ENCODE measurements around the gene KRT6B.
"Not testable (repeated sequence)": the region's sequence is repeated elsewhere in the genome, so short reads cannot be mapped to it uniquely, and the experiment has no call there.

Gene KRT6B

GRCh38 chr12:52452101-52452500 lies at the start of gene KRT6B:
Gene KRT6B, minus strand, starts transcription at chr12:52452146. Its CDS starts 68 bp downstream, at chr12:52452078.
- DNase-seq (ENCODE audit: low read depth) = no peak

- DNase-seq (ENCODE audit: low read depth) = no peak
Observed at GRCh38 chr12:52501490-52501889, 49.5 kb upstream of the KRT6B start.

- not testable (repeated sequence) for DNase-seq (ENCODE audit: low read depth)
Observed at GRCh38 chr12:52500574-52500973, 48.6 kb upstream of the KRT6B start.

- no peak for DNase-seq (ENCODE audit: low read depth)
Observed at GRCh38 chr12:52499806-52500560, 48.0 kb upstream of the KRT6B start.

DNA sequence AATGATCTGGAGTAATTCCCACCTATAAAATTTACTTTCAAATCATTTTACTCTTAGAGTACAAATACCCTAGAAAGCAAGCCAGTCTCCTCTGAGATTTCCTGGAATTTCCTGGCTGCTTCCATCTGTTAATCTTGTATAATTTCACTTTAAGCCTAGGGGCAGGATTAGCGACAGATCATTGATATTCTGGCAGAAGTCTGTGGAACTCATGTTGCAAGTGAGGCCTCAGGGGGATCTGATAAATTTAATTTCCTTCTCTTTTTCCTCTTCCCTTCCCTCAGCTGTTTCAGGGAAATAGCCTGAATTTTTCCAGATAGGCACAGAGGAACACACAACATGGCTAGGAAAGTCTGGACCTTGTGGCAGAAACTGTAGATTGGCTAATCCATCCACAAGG lies 47.0 kb upstream of the KRT6B start:
- no peak for DNase-seq (ENCODE audit: low read depth)

DNA sequence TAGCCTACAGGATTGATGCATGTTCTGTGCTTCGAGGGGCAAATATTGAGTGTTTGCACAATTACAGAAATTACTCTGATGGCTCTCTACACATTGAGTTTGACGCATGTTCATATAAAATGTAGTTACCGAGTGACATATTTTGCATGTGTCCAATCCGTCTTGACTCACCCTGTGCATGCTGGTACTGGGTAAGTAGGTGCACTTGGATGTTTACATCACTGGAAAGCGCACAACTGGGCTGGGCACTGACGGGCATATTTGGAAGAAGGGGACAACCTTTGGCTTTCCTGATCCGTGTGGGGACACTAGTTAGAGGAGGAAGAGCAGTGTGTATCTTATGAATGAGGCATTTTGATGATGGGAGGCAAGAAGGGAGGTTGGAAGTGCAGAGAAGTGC lies 46.0 kb upstream of the KRT6B start:
- DNase-seq (ENCODE audit: low read depth) = no peak

DNA sequence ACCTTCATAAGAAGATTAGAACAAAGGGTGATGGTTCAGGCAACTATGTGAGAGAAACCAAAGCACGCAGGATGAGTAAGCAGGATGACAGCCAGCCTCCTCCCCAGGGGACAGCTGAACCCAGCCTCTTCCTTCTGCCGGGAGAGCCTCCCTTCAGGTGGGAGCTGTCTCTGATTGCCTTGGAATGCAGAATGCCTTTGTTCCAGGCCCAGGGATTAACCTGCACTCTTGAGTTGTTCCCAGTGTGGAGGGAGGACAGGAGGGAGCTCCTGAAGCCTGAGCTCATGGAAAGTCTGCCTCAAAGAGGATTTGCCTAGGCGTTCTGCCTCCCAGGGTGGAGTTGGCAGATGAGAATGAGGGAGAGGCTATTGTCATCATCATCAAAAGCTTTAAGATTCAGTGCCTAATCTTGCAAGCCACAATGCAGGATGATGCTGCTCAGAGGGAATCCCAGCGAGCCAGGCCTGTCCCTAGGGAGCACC lies 44.7 kb upstream of the KRT6B start:
- DNase-seq (ENCODE audit: low read depth) = peak; percentile 55

DNA sequence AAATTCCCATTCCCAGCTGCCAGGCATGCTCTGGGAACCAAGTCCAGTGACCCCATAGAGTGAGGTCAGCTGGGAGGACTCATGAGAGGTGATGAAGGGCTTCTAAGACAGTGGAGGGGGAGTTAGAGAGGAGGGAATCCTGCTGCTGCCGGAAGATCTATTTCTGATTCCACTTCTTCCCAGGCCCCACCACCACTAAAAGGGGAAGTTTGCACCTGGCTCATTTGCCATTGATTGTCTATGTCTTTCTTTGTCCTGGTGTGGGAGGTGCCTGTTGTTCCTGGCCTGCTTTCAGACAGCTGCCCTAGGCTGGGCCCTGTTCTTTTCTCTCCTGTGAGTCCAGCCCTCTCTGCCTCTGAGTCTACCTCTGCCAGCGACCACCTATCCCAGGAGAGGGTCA lies 44.1 kb upstream of the KRT6B start:
- no peak for DNase-seq (ENCODE audit: low read depth)

GRCh38 chr12:52495389-52495788 lies 43.4 kb upstream of the KRT6B start:
- DNase-seq (ENCODE audit: low read depth) = no peak

DNA sequence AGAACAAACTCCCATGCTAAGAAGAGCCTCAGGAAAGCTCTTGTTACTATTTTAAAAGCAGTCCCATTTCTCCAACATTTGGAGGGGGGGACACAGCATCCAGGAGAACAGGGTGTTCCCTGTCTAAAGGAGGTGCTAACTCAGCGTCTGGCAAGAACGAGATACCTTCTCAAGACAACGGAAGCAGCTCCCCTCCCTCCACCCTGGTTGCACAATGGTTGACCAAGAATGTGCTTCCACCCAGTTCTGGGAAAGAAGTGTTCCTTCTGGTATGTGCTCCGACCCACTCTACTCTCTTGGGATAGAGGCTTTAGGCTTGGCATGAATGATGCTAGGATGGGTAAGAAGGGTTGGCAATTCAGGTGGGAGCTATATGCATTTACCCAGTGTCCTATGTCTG lies 42.6 kb upstream of the KRT6B start:
- DNase-seq (ENCODE audit: low read depth) = no peak

DNA sequence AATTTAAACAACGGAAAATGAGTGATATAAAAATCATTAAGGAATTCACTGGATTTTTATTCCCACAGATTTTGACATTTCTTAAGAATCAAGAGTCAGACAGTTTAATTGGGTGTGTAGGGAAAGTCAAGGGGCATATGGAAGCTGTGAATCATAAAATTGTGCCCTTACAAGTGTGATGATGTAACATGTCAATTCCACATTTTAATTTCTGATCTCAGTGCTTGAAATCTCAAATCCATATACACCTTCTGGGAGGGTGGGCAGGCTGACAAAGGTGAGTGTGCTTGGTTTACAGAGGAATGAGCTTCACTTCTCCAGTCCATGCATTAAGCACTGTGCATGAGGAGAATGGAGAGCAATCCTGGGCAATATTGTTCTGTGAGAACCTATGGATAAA lies 42.2 kb upstream of the KRT6B start:
- no peak for DNase-seq (ENCODE audit: low read depth)

GRCh38 chr12:52493172-52493571 lies 41.2 kb upstream of the KRT6B start, which contains the start of gene KRT6A:
Gene KRT6A, minus strand, starts transcription at chr12:52493257. Its CDS starts 69 bp downstream, at chr12:52493188.
- no peak for DNase-seq (ENCODE audit: low read depth)

DNA sequence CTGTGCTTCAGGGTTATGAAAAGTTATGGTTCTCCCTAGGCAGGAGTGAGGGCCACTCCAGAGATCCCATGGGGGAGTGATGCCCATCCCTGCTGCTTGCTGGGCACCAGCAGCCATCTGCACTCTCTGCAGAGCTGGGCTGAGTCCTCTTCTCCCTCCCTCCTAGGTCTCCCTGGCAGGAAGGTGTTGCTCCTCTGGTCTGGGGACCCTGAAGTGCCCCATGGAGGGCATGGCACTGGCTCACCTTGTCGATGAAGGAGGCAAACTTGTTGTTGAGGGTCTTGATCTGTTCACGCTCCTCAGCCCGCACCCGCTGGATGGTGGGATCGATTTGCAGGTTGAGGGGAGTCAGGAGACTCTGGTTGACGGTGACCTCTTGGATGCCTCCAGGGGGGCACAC lies 40.5 kb upstream of the KRT6B start:
- not testable (repeated sequence) for DNase-seq (ENCODE audit: low read depth)

DNA sequence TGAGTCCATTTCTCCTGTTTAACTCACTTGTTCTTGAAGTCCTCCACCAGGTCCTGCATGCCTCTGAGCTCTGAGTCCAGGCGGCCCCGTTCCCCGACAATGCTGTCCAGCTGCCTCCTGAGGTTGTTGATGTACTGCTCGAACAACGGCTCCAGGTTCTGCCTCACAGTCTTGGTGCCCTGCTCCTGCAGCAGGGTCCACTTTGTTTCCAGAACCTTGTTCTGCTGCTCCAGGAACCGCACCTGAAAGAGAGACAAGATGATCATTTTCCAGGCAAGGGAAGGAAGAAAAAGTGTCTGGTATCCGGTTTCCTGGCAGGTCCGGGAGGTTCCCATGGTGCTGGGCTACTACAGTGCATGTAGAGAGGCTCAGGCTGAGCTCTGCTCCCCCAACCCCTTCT lies 39.5 kb upstream of the KRT6B start:
- not testable (repeated sequence) for DNase-seq (ENCODE audit: low read depth)

GRCh38 chr12:52488736-52489135 lies 36.8 kb upstream of the KRT6B start:
- no peak for DNase-seq (ENCODE audit: low read depth)

GRCh38 chr12:52487744-52488443 lies 35.9 kb upstream of the KRT6B start:
- DNase-seq (ENCODE audit: low read depth) = not testable (repeated sequence)

GRCh38 chr12:52487211-52487610 lies 35.3 kb upstream of the KRT6B start:
- DNase-seq (ENCODE audit: low read depth) = no peak

DNA sequence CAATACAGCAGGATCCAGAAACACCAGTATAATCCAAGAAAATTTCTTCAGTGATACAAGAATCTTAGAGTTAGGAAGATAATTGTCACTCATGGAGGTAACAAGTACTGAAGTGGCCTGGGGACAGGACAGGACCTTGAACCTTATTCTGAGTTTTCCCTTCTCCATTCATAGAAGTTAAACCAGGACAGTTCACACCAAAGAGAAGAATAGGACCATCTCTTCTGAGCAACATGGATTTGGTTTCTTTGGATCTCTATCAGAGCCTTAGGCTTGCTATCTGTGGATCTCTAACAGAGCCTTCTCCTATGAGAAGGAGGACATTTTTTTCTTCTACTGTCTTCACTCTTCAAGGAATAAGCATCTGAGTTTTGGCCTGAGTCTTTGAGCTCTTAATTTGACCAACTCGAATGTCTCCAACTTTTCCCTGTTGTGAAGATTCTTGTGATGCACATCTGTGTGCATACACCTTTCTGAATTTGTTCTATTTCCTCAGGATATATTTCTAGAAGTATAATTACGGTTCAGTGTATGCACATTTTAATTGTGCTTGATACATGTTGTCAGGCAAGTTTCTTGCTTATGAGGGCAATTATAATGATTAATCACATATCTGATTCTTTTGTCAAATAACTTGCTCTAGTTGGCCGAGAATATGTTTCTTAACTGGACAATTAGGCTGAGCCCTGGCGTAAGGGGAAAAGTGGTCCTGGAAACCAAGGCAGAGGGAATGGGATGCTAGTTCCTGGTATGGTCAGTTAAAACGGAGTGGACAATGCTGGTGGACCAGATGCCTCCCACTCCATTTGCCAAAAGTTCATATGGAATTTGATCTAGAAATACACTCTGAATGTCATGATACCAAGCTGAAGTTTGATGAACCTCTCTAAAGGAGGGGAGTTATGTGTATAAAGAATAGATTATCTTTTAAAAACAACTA lies 34.5 kb upstream of the KRT6B start:
- DNase-seq (ENCODE audit: low read depth) = no peak

GRCh38 chr12:52480073-52480472 lies 28.1 kb upstream of the KRT6B start:
- no peak for DNase-seq (ENCODE audit: low read depth)

DNA sequence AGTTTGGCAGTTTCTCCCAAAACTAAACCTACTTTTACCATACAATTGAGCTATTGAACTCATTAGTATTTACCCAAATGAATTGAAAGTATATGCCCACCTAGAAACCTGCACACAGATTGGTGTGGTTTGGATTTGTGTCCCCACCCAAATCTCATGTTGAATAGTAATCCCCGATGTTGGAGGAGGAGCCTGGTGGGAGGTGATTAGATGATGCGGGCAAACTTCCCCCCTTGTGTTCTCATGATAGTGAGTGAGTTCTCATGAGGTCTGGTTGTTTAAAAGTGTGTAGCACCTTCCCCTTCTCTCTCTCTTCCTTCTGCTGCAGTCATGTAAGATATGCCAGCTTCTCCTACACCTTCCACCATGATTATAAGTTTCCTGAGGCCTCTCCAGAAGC lies 25.7 kb upstream of the KRT6B start:
- no peak for DNase-seq (ENCODE audit: low read depth)

DNA sequence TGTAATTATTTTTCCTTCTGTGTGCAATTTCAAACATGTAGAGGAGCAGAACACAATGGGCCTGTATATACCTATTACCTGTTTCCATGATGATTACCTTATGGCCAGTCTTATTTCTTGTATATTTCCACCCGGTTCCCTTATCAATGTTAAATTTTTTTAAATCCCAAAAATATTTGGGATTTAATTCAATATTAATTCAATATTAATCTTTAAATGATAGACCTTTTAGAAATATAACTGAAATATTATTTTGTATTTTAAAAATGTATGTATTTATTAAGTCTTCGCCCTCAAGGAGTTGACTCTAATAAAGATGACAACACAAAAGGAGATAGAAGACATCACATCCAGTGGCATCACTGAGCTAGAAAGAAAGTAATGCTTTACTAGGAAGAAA lies 22.3 kb upstream of the KRT6B start:
- no peak for DNase-seq (ENCODE audit: low read depth)

DNA sequence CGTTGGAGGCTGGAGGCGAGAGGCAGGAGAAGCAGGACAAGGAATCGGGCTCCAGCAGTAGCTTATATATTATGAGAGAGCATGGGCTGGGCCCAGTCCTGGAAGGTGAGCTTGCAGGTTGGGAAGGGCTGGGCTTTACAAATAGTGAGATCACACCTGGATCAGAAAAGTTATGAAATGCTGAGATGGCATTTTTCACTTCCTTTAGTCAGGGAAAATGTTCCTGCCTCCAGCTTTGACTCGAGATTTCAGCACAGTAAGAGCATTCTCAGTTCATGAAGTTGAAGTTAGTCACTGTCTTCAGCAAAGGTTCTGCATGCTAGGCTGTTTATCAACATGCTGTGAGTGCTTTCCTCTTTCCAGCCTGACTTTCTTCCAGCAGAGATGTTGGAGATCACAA lies 21.8 kb upstream of the KRT6B start, which contains the start of gene KRT6C:
Gene KRT6C, minus strand, starts transcription at position 38 of the 400 bp plus-strand sequence. CDS start 68 bp downstream, outside the sequence.
- no peak for DNase-seq (ENCODE audit: low read depth)
